ENCODE measurements around the gene BRD9.
"Not testable (repeated sequence)": the region's sequence is repeated elsewhere in the genome, so short reads cannot be mapped to it uniquely, and the experiment has no call there.

- not testable (repeated sequence) for TF ChIP-seq CTCF, POLR2AphosphoS5 (IDR thresholded peaks at IDR 0.05)
Measured at GRCh38 chr5:825544-825943, 67.1 kb downstream of the BRD9 start.

Measured in gastroesophageal sphincter (tissue), 3 donors.